Measurements from ENCODE around the gene MIPEP.
"Not testable (repeated sequence)": the region's sequence is repeated elsewhere in the genome, so short reads cannot be mapped to it uniquely, and the experiment has no call there.

The MIPEP gene

DNA sequence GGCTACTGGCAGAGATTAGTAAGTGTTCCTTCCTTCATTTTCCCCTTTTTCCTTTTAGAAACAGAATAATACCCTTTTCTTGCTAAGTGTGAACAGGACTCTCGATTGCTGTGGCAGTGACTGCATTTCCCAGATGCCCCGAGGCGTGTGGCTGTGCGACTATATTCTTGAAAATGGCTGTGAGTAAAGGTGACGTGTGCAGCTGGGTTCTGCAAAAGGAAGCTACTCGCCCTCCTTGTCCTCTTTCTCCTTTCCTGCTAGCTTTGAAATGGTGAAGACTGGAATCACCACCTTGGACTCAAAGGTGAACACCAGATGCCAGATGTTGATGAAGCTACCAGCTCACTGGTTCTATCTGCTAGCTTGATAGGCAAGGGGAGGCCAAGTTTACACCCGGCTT lies 121.4 kb downstream of the MIPEP start:
- no peak for DNase-seq
- WGBS (ENCODE audit: extremely low coverage, insufficient coverage, low lambda C conversion rate) = no CpG with 5 or more reads among the region's 7 CpGs
- Histone ChIP-seq H3K23ac (ENCODE audit: low read length) (no peak overlapping the region), H3K27ac (ENCODE audit: low read depth, low read length) (no peak overlapping the region), H2BK15ac (replicated peaks; ENCODE audit: low read depth) (no peak overlapping the region), H3K9ac (ENCODE audit: low read length) (no peak overlapping the region), H3K4me3 (ENCODE audit: low read length) (no peak overlapping the region), H3K79me1 (ENCODE audit: low read length) (no peaks in the 10 kb centered on the region), H2BK5ac (ENCODE audit: low read length) (no peak overlapping the region), H3K18ac (ENCODE audit: low read length) (no peak overlapping the region), H3K27me3 (ENCODE audit: insufficient read depth, low read length, poor library complexity) (no peaks in the 10 kb centered on the region), H4K8ac (ENCODE audit: low read depth, low read length) (no peak overlapping the region), H3K56ac (ENCODE audit: low read length) (no peak overlapping the region), H3K4ac (ENCODE audit: low read depth, low read length) (no peak overlapping the region), H3K4me1 (ENCODE audit: control insufficient read depth, low read depth, low read length) (no peaks in the 10 kb centered on the region), H4K5ac (ENCODE audit: low read length) (no peak overlapping the region), H2BK120ac (ENCODE audit: low read depth, low read length) (no peak overlapping the region), H3K4me2 (ENCODE audit: low read length) (no peak overlapping the region), H3K36me3 (ENCODE audit: control insufficient read depth, insufficient read depth, low read length) (no peaks in the 10 kb centered on the region), H3K79me2 (ENCODE audit: control insufficient read depth, insufficient read depth, low read length) (no peaks in the 10 kb centered on the region), H2AK5ac (ENCODE audit: low read length) (no peak overlapping the region)

GRCh38 chr13:23766939-23767338 lies 122.3 kb downstream of the MIPEP start:
- Histone ChIP-seq H3K79me2 (ENCODE audit: control insufficient read depth, insufficient read depth, low read length) (no peaks in the 10 kb centered on the region), H3K9ac (ENCODE audit: low read length) (no peak overlapping the region), H3K4ac (ENCODE audit: low read depth, low read length) (no peak overlapping the region), H4K5ac (ENCODE audit: low read length) (no peak overlapping the region), H3K27me3 (ENCODE audit: insufficient read depth, low read length, poor library complexity) (no peaks in the 10 kb centered on the region), H3K23ac (ENCODE audit: low read length) (no peak overlapping the region), H3K79me1 (ENCODE audit: low read length) (no peaks in the 10 kb centered on the region), H3K4me1 (ENCODE audit: control insufficient read depth, low read depth, low read length) (no peaks in the 10 kb centered on the region), H3K4me3 (ENCODE audit: low read length) (no peak overlapping the region), H3K56ac (ENCODE audit: low read length) (no peak overlapping the region), H3K18ac (ENCODE audit: low read length) (no peak overlapping the region), H2BK15ac (replicated peaks; ENCODE audit: low read depth) (no peak overlapping the region), H4K8ac (ENCODE audit: low read depth, low read length) (no peak overlapping the region), H3K36me3 (ENCODE audit: control insufficient read depth, insufficient read depth, low read length) (no peaks in the 10 kb centered on the region), H2BK5ac (ENCODE audit: low read length) (no peak overlapping the region), H2AK5ac (ENCODE audit: low read length) (no peak overlapping the region), H2BK120ac (ENCODE audit: low read depth, low read length) (no peak overlapping the region), H3K4me2 (ENCODE audit: low read length) (no peak overlapping the region), H3K27ac (ENCODE audit: low read depth, low read length) (no peak overlapping the region)
- no CpG with 5 or more reads among the region's 1 CpG for WGBS (ENCODE audit: extremely low coverage, insufficient coverage, low lambda C conversion rate)
- no peak for DNase-seq

DNA sequence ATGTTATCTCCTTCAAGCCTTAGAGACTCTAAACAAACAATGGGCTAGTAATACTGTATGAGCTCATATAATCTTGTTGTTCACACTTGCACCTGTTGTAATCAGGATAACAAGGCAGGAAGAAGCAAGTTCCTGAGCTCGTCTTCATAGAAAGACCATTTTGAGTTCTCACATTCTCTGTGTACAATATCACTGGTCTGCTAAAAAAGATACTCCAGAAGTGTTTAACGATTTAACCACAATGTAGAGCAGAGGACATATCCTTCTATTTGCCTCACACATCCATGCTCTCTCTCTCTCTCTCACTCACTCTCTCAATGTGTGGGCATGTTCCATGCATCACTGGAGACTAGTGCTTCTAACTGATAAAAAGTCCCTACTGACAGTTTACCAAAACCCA lies 122.9 kb downstream of the MIPEP start:
- Histone ChIP-seq H3K56ac (ENCODE audit: low read length) (no peak overlapping the region), H2AK5ac (ENCODE audit: low read length) (no peak overlapping the region), H3K27me3 (ENCODE audit: insufficient read depth, low read length, poor library complexity) (no peaks in the 10 kb centered on the region), H3K9ac (ENCODE audit: low read length) (no peak overlapping the region), H2BK5ac (ENCODE audit: low read length) (no peak overlapping the region), H4K5ac (ENCODE audit: low read length) (no peak overlapping the region), H3K4me3 (ENCODE audit: low read length) (no peak overlapping the region), H3K36me3 (ENCODE audit: control insufficient read depth, insufficient read depth, low read length) (no peaks in the 10 kb centered on the region), H3K27ac (ENCODE audit: low read depth, low read length) (no peak overlapping the region), H3K23ac (ENCODE audit: low read length) (no peak overlapping the region), H3K18ac (ENCODE audit: low read length) (no peak overlapping the region), H3K4ac (ENCODE audit: low read depth, low read length) (no peak overlapping the region), H3K4me1 (ENCODE audit: control insufficient read depth, low read depth, low read length) (no peaks in the 10 kb centered on the region), H3K79me2 (ENCODE audit: control insufficient read depth, insufficient read depth, low read length) (no peaks in the 10 kb centered on the region), H3K4me2 (ENCODE audit: low read length) (no peak overlapping the region), H2BK120ac (ENCODE audit: low read depth, low read length) (no peak overlapping the region), H3K79me1 (ENCODE audit: low read length) (no peaks in the 10 kb centered on the region), H4K8ac (ENCODE audit: low read depth, low read length) (no peak overlapping the region), H2BK15ac (replicated peaks; ENCODE audit: low read depth) (no peak overlapping the region)
- WGBS (ENCODE audit: extremely low coverage, insufficient coverage, low lambda C conversion rate) = no CpG with 5 or more reads among the region's 2 CpGs
- DNase-seq = no peak

DNA sequence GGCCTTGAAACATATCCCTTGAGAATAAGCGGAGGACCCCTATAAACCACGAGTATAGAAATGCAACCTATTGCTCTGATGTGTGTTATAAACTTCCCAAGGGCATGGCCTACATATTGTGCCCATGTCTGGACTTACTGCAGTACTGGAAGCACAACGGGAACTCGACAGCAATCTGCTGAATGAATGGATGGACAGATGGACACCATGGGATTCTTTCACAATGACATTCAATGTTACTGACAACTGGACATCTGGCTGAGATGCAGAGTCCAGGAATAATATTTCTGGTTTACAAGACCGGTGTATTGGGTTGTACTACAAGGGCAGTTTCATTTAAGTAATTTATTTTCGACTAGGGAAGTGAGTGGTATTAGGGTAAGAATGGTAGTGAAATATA lies 123.7 kb downstream of the MIPEP start:
- Histone ChIP-seq H3K27me3 (ENCODE audit: insufficient read depth, low read length, poor library complexity) (no peaks in the 10 kb centered on the region), H4K8ac (ENCODE audit: low read depth, low read length) (no peak overlapping the region), H4K5ac (ENCODE audit: low read length) (no peak overlapping the region), H3K9ac (ENCODE audit: low read length) (no peak overlapping the region), H3K23ac (ENCODE audit: low read length) (no peak overlapping the region), H3K36me3 (ENCODE audit: control insufficient read depth, insufficient read depth, low read length) (no peaks in the 10 kb centered on the region), H3K18ac (ENCODE audit: low read length) (no peak overlapping the region), H2AK5ac (ENCODE audit: low read length) (no peak overlapping the region), H3K4me3 (ENCODE audit: low read length) (no peak overlapping the region), H3K79me1 (ENCODE audit: low read length) (no peaks in the 10 kb centered on the region), H3K4me1 (ENCODE audit: control insufficient read depth, low read depth, low read length) (no peaks in the 10 kb centered on the region), H2BK120ac (ENCODE audit: low read depth, low read length) (no peak overlapping the region), H3K27ac (ENCODE audit: low read depth, low read length) (no peak overlapping the region), H2BK15ac (replicated peaks; ENCODE audit: low read depth) (no peak overlapping the region), H3K4me2 (ENCODE audit: low read length) (no peak overlapping the region), H3K56ac (ENCODE audit: low read length) (no peak overlapping the region), H3K79me2 (ENCODE audit: control insufficient read depth, insufficient read depth, low read length) (no peaks in the 10 kb centered on the region), H2BK5ac (ENCODE audit: low read length) (no peak overlapping the region), H3K4ac (ENCODE audit: low read depth, low read length) (no peak overlapping the region)
- 100% methylated on average over 1 of the region's 6 CpGs for WGBS (ENCODE audit: extremely low coverage, insufficient coverage, low lambda C conversion rate)
- no peak for DNase-seq

- Histone ChIP-seq H3K18ac (ENCODE audit: low read length) (no peak overlapping the region), H2BK120ac (ENCODE audit: low read depth, low read length) (no peak overlapping the region), H4K8ac (ENCODE audit: low read depth, low read length) (no peak overlapping the region), H4K5ac (ENCODE audit: low read length) (no peak overlapping the region), H3K27ac (ENCODE audit: low read depth, low read length) (no peak overlapping the region), H3K79me2 (ENCODE audit: control insufficient read depth, insufficient read depth, low read length) (no peaks in the 10 kb centered on the region), H2BK5ac (ENCODE audit: low read length) (no peak overlapping the region), H3K9ac (ENCODE audit: low read length) (no peak overlapping the region), H2AK5ac (ENCODE audit: low read length) (no peak overlapping the region), H3K36me3 (ENCODE audit: control insufficient read depth, insufficient read depth, low read length) (no peaks in the 10 kb centered on the region), H3K79me1 (ENCODE audit: low read length) (no peaks in the 10 kb centered on the region), H3K23ac (ENCODE audit: low read length) (no peak overlapping the region), H3K4me1 (ENCODE audit: control insufficient read depth, low read depth, low read length) (no peaks in the 10 kb centered on the region), H3K4me3 (ENCODE audit: low read length) (no peak overlapping the region), H3K56ac (ENCODE audit: low read length) (no peak overlapping the region), H3K27me3 (ENCODE audit: insufficient read depth, low read length, poor library complexity) (no peaks in the 10 kb centered on the region), H3K4me2 (ENCODE audit: low read length) (no peak overlapping the region), H2BK15ac (replicated peaks; ENCODE audit: low read depth) (no peak overlapping the region), H3K4ac (ENCODE audit: low read depth, low read length) (no peak overlapping the region)
- DNase-seq = no peak
- WGBS (ENCODE audit: extremely low coverage, insufficient coverage, low lambda C conversion rate) = no CpG with 5 or more reads among the region's 3 CpGs
Measured at GRCh38 chr13:23763318-23763717, 125.9 kb downstream of the MIPEP start.

DNA sequence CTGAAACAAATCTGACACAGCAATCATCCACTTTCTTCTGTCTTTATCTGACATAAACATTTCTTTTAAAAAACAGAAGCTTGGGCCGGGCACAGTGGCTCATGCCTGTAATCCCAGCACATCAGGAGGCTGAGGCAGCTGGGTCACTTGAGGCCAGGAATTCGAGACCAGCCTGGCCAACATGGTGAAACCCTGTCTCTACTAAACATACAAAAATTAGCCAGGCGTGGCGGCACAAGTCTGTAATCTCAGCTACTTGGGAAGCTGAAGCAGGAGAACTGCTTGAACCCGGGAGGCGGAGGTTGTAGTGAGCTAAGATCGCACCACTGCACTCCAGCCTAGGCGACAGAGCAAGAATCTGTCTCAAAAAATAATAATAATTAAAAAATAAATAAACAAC lies 127.4 kb downstream of the MIPEP start:
- H2AK5ac ChIP-seq (ENCODE audit: low read length); H3K79me2 ChIP-seq (ENCODE audit: control insufficient read depth, insufficient read depth, low read length); H4K8ac ChIP-seq (ENCODE audit: low read depth, low read length); H3K9ac ChIP-seq (ENCODE audit: low read length); H3K4me2 ChIP-seq (ENCODE audit: low read length); DNase-seq; H3K4me3 ChIP-seq (ENCODE audit: low read length); H3K4ac ChIP-seq (ENCODE audit: low read depth, low read length); H3K4me1 ChIP-seq (ENCODE audit: control insufficient read depth, low read depth, low read length); H3K36me3 ChIP-seq (ENCODE audit: control insufficient read depth, insufficient read depth, low read length); H3K56ac ChIP-seq (ENCODE audit: low read length); H3K23ac ChIP-seq (ENCODE audit: low read length); H2BK5ac ChIP-seq (ENCODE audit: low read length); H3K18ac ChIP-seq (ENCODE audit: low read length); H2BK15ac ChIP-seq (replicated peaks; ENCODE audit: low read depth); H4K5ac ChIP-seq (ENCODE audit: low read length); H2BK120ac ChIP-seq (ENCODE audit: low read depth, low read length); H3K27me3 ChIP-seq (ENCODE audit: insufficient read depth, low read length, poor library complexity); H3K79me1 ChIP-seq (ENCODE audit: low read length); H3K27ac ChIP-seq (ENCODE audit: low read depth, low read length): not testable (repeated sequence)
- WGBS (ENCODE audit: extremely low coverage, insufficient coverage, low lambda C conversion rate) = no CpG with 5 or more reads among the region's 8 CpGs
